ENCODE data around the gene GRM7. TPM values are rescaled to one million over a fixed set of nuclear protein-coding genes. Genes with fewer than 3 reads are reported as not detected.

GRM7 gene
- total RNA-seq, 1 experiment from 2014 or later, result not detected

GRCh38 chr3:6971933-6972332, 111.0 kb downstream of the GRM7 start:
- DNase-seq (ENCODE audit: low spot score), result no peak

- DNase-seq (ENCODE audit: low spot score), result no peak
Observed at GRCh38 chr3:6985848-6986247, 124.9 kb downstream of the GRM7 start.

- no peak for DNase-seq (ENCODE audit: low spot score)
Observed at GRCh38 chr3:6989608-6990291, 128.8 kb downstream of the GRM7 start.

GRCh38 chr3:6994081-6994668, 133.3 kb downstream of the GRM7 start:
- DNase-seq (ENCODE audit: low spot score), result no peak

GRCh38 chr3:7000501-7000900, 139.6 kb downstream of the GRM7 start:
- DNase-seq (ENCODE audit: low spot score), result no peak

GRCh38 chr3:7001370-7001769, 140.5 kb downstream of the GRM7 start:
- no peak for DNase-seq (ENCODE audit: low spot score)

GRCh38 chr3:7015683-7016440, 154.9 kb downstream of the GRM7 start:
- DNase-seq (ENCODE audit: low spot score), result no peak

GRCh38 chr3:7025581-7026300, 164.8 kb downstream of the GRM7 start:
- DNase-seq (ENCODE audit: low spot score), result no peak

GRCh38 chr3:7029562-7029961, 168.6 kb downstream of the GRM7 start:
- no peak for DNase-seq (ENCODE audit: low spot score)

GRCh38 chr3:7038394-7038793, 177.5 kb downstream of the GRM7 start:
- no peak for DNase-seq (ENCODE audit: low spot score)

GRCh38 chr3:7062714-7063113, 201.8 kb downstream of the GRM7 start:
- no peak for DNase-seq (ENCODE audit: low spot score)

GRCh38 chr3:7070461-7070860, 209.5 kb downstream of the GRM7 start:
- DNase-seq (ENCODE audit: low spot score), result no peak

- DNase-seq (ENCODE audit: low spot score), result no peak
Observed at GRCh38 chr3:7074217-7074616, 213.3 kb downstream of the GRM7 start.

GRCh38 chr3:7075117-7075516, 214.2 kb downstream of the GRM7 start:
- DNase-seq (ENCODE audit: low spot score), result no peak

- DNase-seq (ENCODE audit: low spot score), result no peak
Observed at GRCh38 chr3:7075901-7076300, 215.0 kb downstream of the GRM7 start.

GRCh38 chr3:7082244-7082643, 221.3 kb downstream of the GRM7 start:
- DNase-seq (ENCODE audit: low spot score), result no peak

GRCh38 chr3:7086417-7086816, 225.5 kb downstream of the GRM7 start:
- DNase-seq (ENCODE audit: low spot score), result no peak

- no peak for DNase-seq (ENCODE audit: low spot score)
Observed at GRCh38 chr3:7095116-7095515, 234.2 kb downstream of the GRM7 start.

GRCh38 chr3:7100136-7100535, 239.2 kb downstream of the GRM7 start:
- DNase-seq (ENCODE audit: low spot score), result no peak

- DNase-seq (ENCODE audit: low spot score), result no peak
Observed at GRCh38 chr3:7106635-7107034, 245.7 kb downstream of the GRM7 start.

GRCh38 chr3:7112523-7113056, 251.7 kb downstream of the GRM7 start:
- no peak for DNase-seq (ENCODE audit: low spot score)

GRCh38 chr3:7144697-7145308, 283.9 kb downstream of the GRM7 start:
- DNase-seq (ENCODE audit: low spot score), result no peak
